ENCODE results near the gene PVALEF. TPM values are rescaled to one million over a fixed set of nuclear protein-coding genes. Genes with fewer than 3 reads are reported as not detected.

Gene PVALEF
- total RNA-seq, 6 experiments from 2014 or later: not detected

DNA sequence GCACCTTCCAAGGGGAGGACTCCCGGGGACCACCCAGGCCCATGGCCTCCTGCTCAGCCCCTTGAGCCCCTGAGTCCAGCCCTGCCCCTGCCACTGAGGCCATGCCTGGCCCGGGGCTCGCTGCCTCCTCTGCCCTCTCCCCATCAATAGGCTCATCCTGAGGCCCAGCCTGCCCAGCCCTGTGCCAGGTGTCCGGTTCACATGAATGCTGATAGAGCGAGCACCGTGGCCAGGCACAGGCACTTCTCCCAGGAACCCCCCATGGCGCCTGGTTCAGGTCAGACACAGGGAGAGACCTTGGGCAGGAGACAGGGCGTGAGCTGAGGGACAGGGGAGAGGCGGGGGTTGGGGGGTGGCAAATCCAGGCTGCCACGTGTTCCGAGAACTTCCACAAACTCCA lies 2.8 kb upstream of the PVALEF start:
- Mint-ChIP-seq H3K4me3 (no peak overlapping the region), H3K27me3 (ENCODE audit: insufficient read depth) (peaks cover 17% of the 10 kb centered on the region; the same call in 1 of the 2 replicates), H3K4me1 (ENCODE audit: low read depth) (no peaks in the 10 kb centered on the region), H3K27ac (no peak overlapping the region), H3K9me3 (no peaks in the 10 kb centered on the region), H3K36me3 (ENCODE audit: low read depth) (no peaks in the 10 kb centered on the region)
- TF ChIP-seq, protein P1, sequence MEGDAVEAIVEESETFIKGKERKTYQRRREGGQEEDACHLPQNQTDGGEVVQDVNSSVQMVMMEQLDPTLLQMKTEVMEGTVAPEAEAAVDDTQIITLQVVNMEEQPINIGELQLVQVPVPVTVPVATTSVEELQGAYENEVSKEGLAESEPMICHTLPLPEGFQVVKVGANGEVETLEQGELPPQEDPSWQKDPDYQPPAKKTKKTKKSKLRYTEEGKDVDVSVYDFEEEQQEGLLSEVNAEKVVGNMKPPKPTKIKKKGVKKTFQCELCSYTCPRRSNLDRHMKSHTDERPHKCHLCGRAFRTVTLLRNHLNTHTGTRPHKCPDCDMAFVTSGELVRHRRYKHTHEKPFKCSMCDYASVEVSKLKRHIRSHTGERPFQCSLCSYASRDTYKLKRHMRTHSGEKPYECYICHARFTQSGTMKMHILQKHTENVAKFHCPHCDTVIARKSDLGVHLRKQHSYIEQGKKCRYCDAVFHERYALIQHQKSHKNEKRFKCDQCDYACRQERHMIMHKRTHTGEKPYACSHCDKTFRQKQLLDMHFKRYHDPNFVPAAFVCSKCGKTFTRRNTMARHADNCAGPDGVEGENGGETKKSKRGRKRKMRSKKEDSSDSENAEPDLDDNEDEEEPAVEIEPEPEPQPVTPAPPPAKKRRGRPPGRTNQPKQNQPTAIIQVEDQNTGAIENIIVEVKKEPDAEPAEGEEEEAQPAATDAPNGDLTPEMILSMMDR (IDR thresholded peaks at IDR 0.05): no peak
- DNase-seq: no peak

DNA sequence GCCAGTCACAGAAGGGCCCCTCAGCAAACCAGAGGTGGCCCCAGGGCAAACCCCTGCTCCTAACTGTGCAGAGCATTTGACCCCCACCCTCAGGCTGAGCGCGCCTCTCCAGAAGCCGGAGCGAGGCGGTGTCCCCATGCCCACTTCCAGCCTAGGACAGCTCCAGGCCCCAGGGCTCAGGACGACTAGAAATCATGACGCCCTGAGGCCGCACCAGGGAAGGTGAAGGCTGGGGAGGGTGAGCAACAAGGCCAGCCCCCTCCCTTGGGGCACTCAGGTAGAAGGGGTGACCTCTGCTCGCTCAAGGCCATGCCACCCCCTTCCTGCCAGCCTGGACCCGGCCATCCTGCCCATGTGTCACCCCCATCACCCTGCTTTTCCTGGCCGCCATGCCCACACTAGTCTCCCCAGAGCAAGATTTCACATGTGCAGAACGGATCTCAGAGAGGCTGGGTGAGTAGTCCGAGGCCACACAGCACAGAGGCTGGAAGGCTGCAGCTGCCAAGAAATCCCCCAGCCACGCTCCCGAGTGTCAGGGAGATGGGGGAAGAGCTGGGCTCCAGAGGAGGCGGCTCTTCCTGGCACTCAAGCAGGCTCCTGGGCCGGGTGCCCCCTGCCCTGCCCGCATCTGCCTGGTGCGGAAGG lies 2.1 kb upstream of the PVALEF start:
- DNase-seq: no peak
- Mint-ChIP-seq H3K36me3 (ENCODE audit: low read depth) (no peaks in the 10 kb centered on the region), H3K27ac (no peak overlapping the region), H3K4me1 (ENCODE audit: low read depth) (no peaks in the 10 kb centered on the region), H3K27me3 (ENCODE audit: insufficient read depth) (peaks cover 18% of the 10 kb centered on the region; the same call in 1 of the 2 replicates), H3K9me3 (no peaks in the 10 kb centered on the region), H3K4me3 (no peak overlapping the region)
- TF ChIP-seq, protein P1 (IDR thresholded peaks at IDR 0.05): no peak

DNA sequence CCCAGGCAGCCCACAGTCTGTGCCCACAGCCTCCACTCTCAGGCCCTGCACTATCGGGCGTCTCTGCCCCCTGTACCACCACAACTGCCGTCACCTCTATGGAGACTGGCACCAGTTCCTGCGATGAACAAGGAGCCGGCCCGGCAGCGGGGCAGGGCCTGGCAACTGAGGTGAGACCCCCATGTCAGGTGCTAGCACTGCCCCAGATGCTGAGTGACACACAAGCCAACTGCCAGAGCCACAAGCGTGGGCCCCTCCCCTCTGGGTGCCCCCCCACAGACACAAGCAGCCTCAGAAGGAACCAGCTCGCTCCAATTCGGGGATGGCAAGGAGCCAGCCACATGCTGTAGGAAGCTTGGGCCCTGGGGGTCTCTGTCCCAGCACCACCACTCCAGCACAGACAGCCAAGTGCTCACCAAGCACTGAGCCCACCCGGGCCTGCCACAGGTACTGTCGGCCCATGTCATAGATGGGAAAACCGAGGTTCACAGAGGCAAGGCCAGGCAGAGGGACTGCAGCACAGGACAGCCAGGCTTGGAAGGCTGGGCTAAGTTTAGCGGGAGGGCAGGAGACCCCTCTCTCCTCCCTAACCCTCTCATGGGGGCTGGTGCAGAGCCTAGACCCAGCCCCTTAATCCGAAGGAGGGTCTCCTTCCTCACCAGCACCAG lies 1.5 kb upstream of the PVALEF start:
- Mint-ChIP-seq H3K27ac (no peak overlapping the region), H3K27me3 (ENCODE audit: insufficient read depth) (peaks cover 18% of the 10 kb centered on the region; the same call in 1 of the 2 replicates), H3K4me3 (no peak overlapping the region), H3K36me3 (ENCODE audit: low read depth) (no peaks in the 10 kb centered on the region), H3K9me3 (no peaks in the 10 kb centered on the region), H3K4me1 (ENCODE audit: low read depth) (no peaks in the 10 kb centered on the region)
- DNase-seq: no peak
- TF ChIP-seq, protein P1 (IDR thresholded peaks at IDR 0.05): no peak

DNA sequence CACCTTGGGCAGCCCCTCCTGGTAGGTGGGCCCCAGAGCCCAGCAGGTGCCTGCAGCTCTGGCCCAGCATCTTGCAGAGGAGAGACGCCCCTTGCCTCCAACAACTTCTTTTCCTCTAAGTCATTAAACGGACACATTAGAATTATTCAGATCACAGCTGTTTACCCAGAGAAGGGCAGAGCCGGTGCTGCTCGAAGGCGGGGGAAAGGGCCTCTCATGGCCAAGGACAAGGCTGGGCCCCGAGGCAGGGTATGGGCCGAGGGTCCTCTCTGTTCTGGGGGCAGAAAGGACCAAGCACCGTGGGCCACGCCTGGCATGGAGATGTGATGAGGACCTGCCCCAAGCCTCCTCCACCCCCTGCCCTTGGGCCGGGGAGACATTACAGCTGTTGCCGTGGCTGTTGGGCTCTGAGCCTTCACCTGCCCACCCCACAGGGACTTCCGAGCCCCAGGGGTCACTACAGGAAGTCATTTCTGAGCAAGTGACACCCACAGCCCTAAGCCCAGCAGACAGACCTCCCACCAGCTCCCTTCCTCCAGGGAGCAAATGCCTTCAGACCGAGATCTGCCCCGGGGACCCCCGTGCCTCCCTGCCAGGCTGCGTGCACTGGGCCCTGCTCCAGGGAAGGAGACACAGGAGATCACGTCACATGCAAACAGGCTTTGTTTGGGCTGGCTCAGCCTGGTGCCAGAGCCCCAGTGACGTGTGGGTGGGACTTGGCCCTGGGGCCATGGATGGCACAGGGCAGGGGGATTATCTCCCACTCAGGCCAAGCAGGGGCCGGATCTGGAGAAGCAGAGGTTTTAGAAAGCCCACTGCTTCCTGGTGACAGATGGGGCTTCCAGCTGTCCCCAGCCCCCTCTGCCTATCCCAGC lies 699 bp upstream of the PVALEF start:
- TF ChIP-seq, protein P1 (IDR thresholded peaks at IDR 0.05): no peak
- DNase-seq: no peak
- peaks cover 18% of the 10 kb centered on the region; the same call in 1 of the 2 replicates for H3K27me3 Mint-ChIP-seq (ENCODE audit: insufficient read depth)
- no peaks in the 10 kb centered on the region for H3K9me3 Mint-ChIP-seq
- no peak overlapping the region for H3K4me3 Mint-ChIP-seq
- no peaks in the 10 kb centered on the region for H3K4me1 Mint-ChIP-seq (ENCODE audit: low read depth)
- H3K36me3 Mint-ChIP-seq (ENCODE audit: low read depth): no peaks in the 10 kb centered on the region
- no peak overlapping the region for H3K27ac Mint-ChIP-seq

DNA sequence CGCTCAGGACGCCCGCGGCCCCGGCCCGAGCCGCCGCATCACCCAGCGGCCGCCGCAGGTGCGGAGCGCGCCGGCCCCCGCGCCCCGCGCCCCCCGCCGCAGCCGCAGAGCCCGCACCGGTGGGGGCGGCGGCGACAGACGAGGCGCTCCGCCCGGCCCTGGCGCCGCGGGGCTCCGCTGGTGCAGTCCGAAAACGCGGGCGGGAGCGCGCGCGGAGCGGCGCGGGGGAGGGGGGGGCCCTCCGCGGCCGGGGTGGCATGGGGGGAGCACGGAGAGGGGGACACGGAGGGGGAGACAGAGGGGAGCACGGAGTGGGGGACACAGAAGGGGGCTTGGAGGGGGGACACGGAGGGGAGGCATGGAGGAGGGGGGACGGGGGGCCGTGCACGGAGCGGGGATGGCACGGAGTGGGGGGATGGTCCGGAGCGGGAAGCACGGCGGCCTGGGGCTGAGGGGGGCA lies 756 bp downstream of the PVALEF start, which contains the start of gene AATK:
Gene AATK, minus strand, starts transcription at position 189 of the 460 bp plus-strand sequence. CDS start 229 bp downstream, outside the sequence.
- H3K27ac Mint-ChIP-seq: no peak within 1 kb of the TSS
- no peaks in the 10 kb centered on the region for H3K36me3 Mint-ChIP-seq (ENCODE audit: low read depth)
- H3K4me3 Mint-ChIP-seq: no peak within 1 kb of the TSS
- TF ChIP-seq, protein P1 (IDR thresholded peaks at IDR 0.05): no peak
- H3K4me1 Mint-ChIP-seq (ENCODE audit: low read depth): no peaks in the 10 kb centered on the region
- peaks cover 18% of the 10 kb centered on the region; the same call in 1 of the 2 replicates for H3K27me3 Mint-ChIP-seq (ENCODE audit: insufficient read depth)
- no peak for DNase-seq
- H3K9me3 Mint-ChIP-seq: no peaks in the 10 kb centered on the region

Measured in HFFc6 (cell line).